Tibial artery (tissue), 4 donors: ENCODE measurements around the gene ZNF420.

ENCODE experiments used
- DNase-seq, 2 donors: peaks; one replicate each; pipeline ENCODE4 v3.0.0-alpha.2; 2019
- H3K27ac ChIP-seq, 2 donors: fragments of 200-600 bp; sonication (generic) in 1 of 2; 1 replicate in 1 of 2; 2 replicates in 1 of 2; pipeline ENCODE4 v1.5.1; 2018 to 2019; ENCODE audit warnings: mild to moderate bottlenecking in 1 of 2
- H3K27me3 ChIP-seq, 2 donors: fragments of 200-600 bp; sonication (generic) in 1 of 2; one replicate each; pipeline versions ENCODE4 v1.5.1 to v1.6.0; 2016 to 2019
- H3K36me3 ChIP-seq, 3 donors: fragments of 200-600 bp; sonication (generic) in 2 of 3; one replicate each; pipeline ENCODE4 v1.5.1; 2016 to 2019; ENCODE audit warnings: mild to moderate bottlenecking in 2 of 3
- H3K4me1 ChIP-seq, 4 donors: fragments of 200-600 bp; sonication (generic) in 2 of 4; 1 replicate in 3 of 4; 2 replicates in 1 of 4; pipeline ENCODE4 v1.5.1; 2016 to 2019
- H3K4me3 ChIP-seq, 2 donors: fragments of 200-600 bp; sonication (generic) in 1 of 2; 1 replicate in 1 of 2; 2 replicates in 1 of 2; pipeline ENCODE4 v1.5.1; 2018 to 2019; ENCODE audit warnings: mild to moderate bottlenecking in 2 of 2
- H3K9me3 ChIP-seq, 3 donors: fragments of 200-600 bp; sonication (generic) in 1 of 3; one replicate each; pipeline ENCODE4 v1.5.1; 2016 to 2019
- CTCF ChIP-seq, 2 experiments: fragments of 200-600 bp in 1 of 2; fragments of 450-650 bp in 1 of 2; IDR thresholded peaks; one replicate each; pipeline ENCODE4 v1.5.1; 2017 to 2019; ENCODE audit warnings: antibody characterized with exemption in 2 of 2, mild to moderate bottlenecking in 1 of 2, moderate library complexity in 1 of 2
- intact Hi-C: fragments of 100-400 bp; cut with DNase I; formaldehyde crosslinking; loops from one replicate; pipeline ENCODE4 v1.15.0; 2023; ENCODE audit warnings: low total_unique reads

Gene ZNF420

GRCh38 chr19:37127999-37128820 lies 50.0 kb downstream of the ZNF420 start:
- intact Hi-C loops: no loop called here
- Histone ChIP-seq H3K9me3 (peaks cover 39 to 100% (median 98%) of the 10 kb centered on the region in 3 donors), H3K4me3 (no peak overlapping the region), H3K4me1 (no peaks in the 10 kb centered on the region), H3K36me3 (peaks cover 67 to 96% (median 91%) of the 10 kb centered on the region in 3 donors), H3K27ac (no peak overlapping the region), H3K27me3 (no peaks in the 10 kb centered on the region)
- no peak for DNase-seq
- no peak for TF ChIP-seq CTCF (IDR thresholded peaks at IDR 0.05)

GRCh38 chr19:37128821-37129177 lies 50.6 kb downstream of the ZNF420 start:
- Histone ChIP-seq H3K36me3 (peaks cover 63 to 97% (median 87%) of the 10 kb centered on the region in 3 donors), H3K27me3 (no peaks in the 10 kb centered on the region), H3K4me3 (no peak overlapping the region), H3K27ac (no peak overlapping the region), H3K9me3 (peaks cover 45 to 100% (median 100%) of the 10 kb centered on the region in 3 donors), H3K4me1 (no peaks in the 10 kb centered on the region)
- DNase-seq: no peak
- TF ChIP-seq CTCF (IDR thresholded peaks at IDR 0.05): no peak
- intact Hi-C loops: no loop called here

GRCh38 chr19:37136111-37136510 lies 57.9 kb downstream of the ZNF420 start:
- H3K9me3 ChIP-seq: peaks cover 26 to 100% (median 99%) of the 10 kb centered on the region in 3 donors
- peaks cover 2 to 57% (median 51%) of the 10 kb centered on the region in 3 donors for H3K36me3 ChIP-seq
- H3K27ac ChIP-seq: no peak overlapping the region
- intact Hi-C loops: no loop called here
- H3K27me3 ChIP-seq: no peaks in the 10 kb centered on the region
- H3K4me1 ChIP-seq: no peaks in the 10 kb centered on the region
- H3K4me3 ChIP-seq: no peak overlapping the region
- no peak for TF ChIP-seq CTCF (IDR thresholded peaks at IDR 0.05)
- no peak for DNase-seq

GRCh38 chr19:37148214-37148613 lies 70.0 kb downstream of the ZNF420 start:
- no peak overlapping the region for H3K27ac ChIP-seq
- intact Hi-C loops: no loop called here
- H3K36me3 ChIP-seq: peaks cover 70 to 91% (median 90%) of the 10 kb centered on the region in 3 donors
- H3K4me1 ChIP-seq: no peaks in the 10 kb centered on the region
- H3K27me3 ChIP-seq: no peaks in the 10 kb centered on the region
- H3K9me3 ChIP-seq: peaks cover 13 to 97% (median 86%) of the 10 kb centered on the region in 3 donors
- DNase-seq: no peak
- no peak for TF ChIP-seq CTCF (IDR thresholded peaks at IDR 0.05)
- no peak overlapping the region for H3K4me3 ChIP-seq

GRCh38 chr19:37160153-37160552 lies 81.9 kb downstream of the ZNF420 start:
- intact Hi-C loops: no loop called here

More at GRCh38 chr19:37160153-37160552, 81.9 kb downstream of the ZNF420 start:
- DNase-seq: no peak
- H3K36me3 ChIP-seq: peaks cover 97 to 100% (median 97%) of the 10 kb centered on the region in 3 donors
- TF ChIP-seq CTCF (IDR thresholded peaks at IDR 0.05): no peak
- no peak overlapping the region for H3K27ac ChIP-seq
- H3K4me1 ChIP-seq: no peaks in the 10 kb centered on the region
- no peak overlapping the region for H3K4me3 ChIP-seq
- peaks cover 11 to 92% (median 77%) of the 10 kb centered on the region in 3 donors for H3K9me3 ChIP-seq
- H3K27me3 ChIP-seq: no peaks in the 10 kb centered on the region
